Smooth muscle cell (in vitro differentiated cells): ENCODE results near the gene TGFBRAP1. TPM values are rescaled to one million over a fixed set of nuclear protein-coding genes. Genes with fewer than 3 reads are reported as not detected.
"Not testable (repeated sequence)": the region's sequence is repeated elsewhere in the genome, so short reads cannot be mapped to it uniquely, and the experiment has no call there.

Source experiments
- DNase-seq: peaks from one replicate; lab custom pipeline; 2025; ENCODE audit not compliant: unreplicated experiment; lab: John Stamatoyannopoulos, UW
- H2AFZ ChIP-seq: fragments of 200-600 bp; sonication (generic); 2 replicates; pipeline ENCODE4 v1.6.0; 2016; ENCODE audit warnings: antibody characterized with exemption, low read depth, mild to moderate bottlenecking
- H3F3A ChIP-seq: fragments of 200-600 bp; sonication (generic); 2 replicates; pipeline ENCODE4 v1.6.0; 2017; ENCODE audit warnings: antibody characterized with exemption, low read depth
- H3K27ac ChIP-seq: fragments of 200-600 bp; sonication (generic); 2 replicates; pipeline ENCODE4 v1.5.1; 2016; ENCODE audit warnings: low read depth, mild to moderate bottlenecking
- H3K27me3 ChIP-seq: fragments of 200-600 bp; sonication (generic); 2 replicates; pipeline ENCODE4 v1.6.1; 2016; ENCODE audit warnings: low read depth, mild to moderate bottlenecking
- H3K36me3 ChIP-seq: fragments of 200-600 bp; sonication (generic); 2 replicates; pipeline ENCODE4 v1.5.1; 2016; ENCODE audit warnings: low read depth
- H3K4me1 ChIP-seq: fragments of 200-600 bp; sonication (generic); 2 replicates; pipeline ENCODE4 v1.5.1; 2016; ENCODE audit warnings: low read depth
- H3K4me2 ChIP-seq: fragments of 200-600 bp; sonication (generic); 2 replicates; pipeline ENCODE4 v1.6.0; 2016; ENCODE audit warnings: mild to moderate bottlenecking
- H3K4me3 ChIP-seq: fragments of 200-600 bp; sonication (generic); 2 replicates; pipeline ENCODE4 v1.5.1; 2016; ENCODE audit warnings: mild to moderate bottlenecking
- H3K79me2 ChIP-seq: fragments of 200-600 bp; sonication (generic); 2 replicates; pipeline ENCODE4 v1.6.0; 2016; ENCODE audit warnings: low read depth, mild to moderate bottlenecking
- H3K9ac ChIP-seq: fragments of 200-600 bp; sonication (generic); 2 replicates; pipeline ENCODE4 v1.6.0; 2016; ENCODE audit warnings: low read depth
- H3K9me3 ChIP-seq: fragments of 200-600 bp; sonication (generic); replicated peaks from 2 replicates; pipeline ENCODE4 v1.5.1; 2016; ENCODE audit warnings: low read depth
- H4K20me1 ChIP-seq: fragments of 200-600 bp; sonication (generic); 2 replicates; pipeline ENCODE4 v1.6.0; 2016; ENCODE audit warnings: low read depth
- WGBS: methylation state at CpG from one replicate; pipeline ENCODE4 v1.1.7; 2016; ENCODE audit warnings: low lambda C conversion rate; 5-methylcytosine and 5-hydroxymethylcytosine counted together
- polyA plus RNA-seq: library from polyadenylated mRNA; unstranded; fragments of >200 nt; fragmentation: Nextera tagmentation; extraction: Ambion mirVana; gene quantifications from 2 replicates; pipeline ENCODE4 v1.2.1, GENCODE V29; 2016
- total RNA-seq: library from RNA; depleted of rRNA; stranded (reverse); fragments of >200 nt; gene quantifications from 2 replicates; pipeline ENCODE4 v1.2.3, GENCODE V29; 2014
- TF ChIP-seq, protein P1 (sequence below): fragments of 200-600 bp; sonication (generic); IDR thresholded peaks from 2 replicates; pipeline ENCODE4 v1.5.1; 2017; ENCODE audit warnings: borderline replicate concordance, mild to moderate bottlenecking, antibody characterized with exemption; ENCODE audit not compliant: insufficient read depth, poor library complexity, severe bottlenecking

TGFBRAP1 gene
- total and polyA plus RNA-seq, 2 experiments from 2014 or later, result 8.9 to 10.5 TPM

DNA sequence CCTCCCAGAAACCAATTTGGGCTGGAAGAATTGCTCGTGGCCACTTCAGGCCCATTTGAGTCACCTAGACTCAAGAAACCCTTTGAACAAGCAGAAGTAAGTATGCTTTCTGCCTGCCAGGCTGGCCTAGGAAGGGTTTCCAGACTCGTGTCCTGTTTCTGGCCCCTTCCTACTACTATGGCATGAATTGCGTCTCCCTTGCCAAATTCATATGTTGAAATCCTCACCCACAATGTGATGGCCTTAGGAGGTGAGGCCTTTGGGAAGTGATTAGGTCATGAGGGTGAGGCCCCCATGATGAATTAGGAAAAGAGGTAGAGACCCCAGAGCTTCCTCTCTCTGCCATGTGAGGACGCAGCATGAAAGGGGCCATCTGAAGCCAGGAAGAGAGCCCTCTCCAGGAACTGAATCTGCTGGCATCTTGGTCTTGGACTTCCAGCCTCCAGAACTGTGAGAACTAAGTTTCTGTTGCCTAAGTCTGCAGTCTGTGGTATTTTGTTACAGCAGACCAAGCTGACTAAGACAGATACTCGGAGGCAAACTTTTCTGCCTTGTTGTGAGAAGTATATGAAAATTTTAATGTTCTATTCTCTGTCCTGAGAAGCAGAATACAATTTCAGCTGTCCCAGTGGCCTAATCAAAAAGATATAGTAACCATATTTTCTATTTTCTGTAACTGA, 74.9 kb downstream of the TGFBRAP1 start:
- Histone ChIP-seq H3K79me2 (no peaks in the 10 kb centered on the region), H3K36me3 (no peaks in the 10 kb centered on the region)

GRCh38 chr2:105252271-105252670, 77.3 kb downstream of the TGFBRAP1 start:
- WGBS, result 84% methylated on average over 2 of the region's 2 CpGs
- TF ChIP-seq, protein P1, sequence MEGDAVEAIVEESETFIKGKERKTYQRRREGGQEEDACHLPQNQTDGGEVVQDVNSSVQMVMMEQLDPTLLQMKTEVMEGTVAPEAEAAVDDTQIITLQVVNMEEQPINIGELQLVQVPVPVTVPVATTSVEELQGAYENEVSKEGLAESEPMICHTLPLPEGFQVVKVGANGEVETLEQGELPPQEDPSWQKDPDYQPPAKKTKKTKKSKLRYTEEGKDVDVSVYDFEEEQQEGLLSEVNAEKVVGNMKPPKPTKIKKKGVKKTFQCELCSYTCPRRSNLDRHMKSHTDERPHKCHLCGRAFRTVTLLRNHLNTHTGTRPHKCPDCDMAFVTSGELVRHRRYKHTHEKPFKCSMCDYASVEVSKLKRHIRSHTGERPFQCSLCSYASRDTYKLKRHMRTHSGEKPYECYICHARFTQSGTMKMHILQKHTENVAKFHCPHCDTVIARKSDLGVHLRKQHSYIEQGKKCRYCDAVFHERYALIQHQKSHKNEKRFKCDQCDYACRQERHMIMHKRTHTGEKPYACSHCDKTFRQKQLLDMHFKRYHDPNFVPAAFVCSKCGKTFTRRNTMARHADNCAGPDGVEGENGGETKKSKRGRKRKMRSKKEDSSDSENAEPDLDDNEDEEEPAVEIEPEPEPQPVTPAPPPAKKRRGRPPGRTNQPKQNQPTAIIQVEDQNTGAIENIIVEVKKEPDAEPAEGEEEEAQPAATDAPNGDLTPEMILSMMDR, result no peak
- H3K4me1 ChIP-seq, result no peaks in the 10 kb centered on the region

More for the DNA sequence above, 74.9 kb downstream of the TGFBRAP1 start:
- Histone ChIP-seq H3K4me1 (no peaks in the 10 kb centered on the region), H3K9ac (no peak overlapping the region), H3K27ac (peak overlapping the region; percentile 97), H3K4me2 (no peak overlapping the region), H3K4me3 (no peak overlapping the region), H3F3A (no peaks in the 10 kb centered on the region), H4K20me1 (no peaks in the 10 kb centered on the region), H2AFZ (no peak overlapping the region), H3K9me3 (no peaks in the 10 kb centered on the region), H3K27me3 (no peaks in the 10 kb centered on the region)
- DNase-seq, result no peak
- TF ChIP-seq, protein P1, result no peak
- 92% methylated on average over 5 of the region's 5 CpGs for WGBS

DNA sequence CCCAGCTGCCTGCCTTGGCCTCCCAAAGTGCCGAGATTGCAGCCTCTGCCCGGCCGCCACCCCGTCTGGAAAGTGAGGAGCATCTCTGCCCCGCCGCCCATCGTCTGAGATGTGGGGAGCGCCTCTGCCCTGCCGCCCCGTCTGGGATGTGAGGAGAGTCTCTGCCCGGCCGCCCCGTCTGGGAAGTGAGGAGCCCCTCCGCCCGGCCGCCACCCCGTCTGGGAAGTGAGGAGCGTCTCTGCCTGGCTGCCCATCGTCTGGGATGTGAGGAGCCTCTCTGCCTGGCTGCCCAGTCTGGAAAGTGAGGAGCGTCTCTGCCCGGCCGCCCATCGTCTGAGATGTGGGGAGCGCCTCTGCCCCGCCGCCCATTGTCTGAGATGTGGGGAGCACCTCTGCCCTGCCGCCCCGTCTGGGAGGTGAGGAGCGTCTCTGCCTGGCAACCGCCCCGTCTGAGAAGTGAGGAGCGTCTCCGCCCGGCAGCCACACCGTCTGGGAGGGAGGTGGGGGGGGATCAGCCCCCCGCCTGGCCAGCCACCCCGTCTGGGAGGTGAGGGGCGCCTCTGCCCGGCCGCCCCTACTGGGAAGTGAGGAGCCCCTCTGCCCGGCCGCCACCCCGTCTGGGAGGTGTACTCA, 78.4 kb downstream of the TGFBRAP1 start:
- H3K4me2 ChIP-seq, H3K27ac ChIP-seq: not testable (repeated sequence)

More at GRCh38 chr2:105252271-105252670, 77.3 kb downstream of the TGFBRAP1 start:
- Histone ChIP-seq H3K27me3 (no peaks in the 10 kb centered on the region), H3K9me3 (no peaks in the 10 kb centered on the region), H3K4me2 (no peak overlapping the region), H4K20me1 (no peaks in the 10 kb centered on the region), H3K4me3 (no peak overlapping the region), H2AFZ (no peak overlapping the region), H3K79me2 (no peaks in the 10 kb centered on the region), H3K9ac (no peak overlapping the region), H3F3A (no peaks in the 10 kb centered on the region), H3K27ac (no peak overlapping the region), H3K36me3 (no peaks in the 10 kb centered on the region)
- no peak for DNase-seq

DNA sequence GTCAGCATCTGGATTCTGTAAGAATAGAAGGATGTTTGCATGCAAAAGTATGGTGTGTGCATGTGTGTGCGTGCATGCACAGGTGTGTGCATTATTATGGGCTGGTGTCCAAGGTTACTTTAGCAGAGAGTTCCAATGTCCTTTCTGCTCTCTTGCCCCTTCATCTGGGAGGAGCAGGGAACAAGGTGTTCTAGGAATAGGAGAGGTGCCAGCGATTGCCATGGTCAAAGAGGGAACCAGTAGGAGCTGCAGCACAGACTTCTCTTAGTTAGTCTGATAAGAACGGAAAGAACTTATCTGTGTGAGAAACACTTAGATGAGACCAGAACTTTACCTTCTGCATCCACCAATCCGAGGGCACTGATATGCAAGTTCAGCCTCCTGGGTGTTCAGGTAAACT, 79.6 kb downstream of the TGFBRAP1 start:
- no peak overlapping the region for H3K4me3 ChIP-seq
- no peak overlapping the region for H3K4me2 ChIP-seq
- no peaks in the 10 kb centered on the region for H3K36me3 ChIP-seq
- WGBS, result 95% methylated on average over 4 of the region's 4 CpGs
- no peak for DNase-seq
- no peaks in the 10 kb centered on the region for H3K79me2 ChIP-seq
- no peaks in the 10 kb centered on the region for H3K4me1 ChIP-seq
- H2AFZ ChIP-seq, result no peak overlapping the region
- no peak overlapping the region for H3K9ac ChIP-seq
- H4K20me1 ChIP-seq, result no peaks in the 10 kb centered on the region
- no peaks in the 10 kb centered on the region for H3F3A ChIP-seq
- H3K27me3 ChIP-seq, result no peaks in the 10 kb centered on the region
- H3K9me3 ChIP-seq, result no peaks in the 10 kb centered on the region
- TF ChIP-seq, protein P1, result no peak
- H3K27ac ChIP-seq, result no peak overlapping the region

More for the DNA sequence above, 78.4 kb downstream of the TGFBRAP1 start:
- not testable (repeated sequence) for H3K27me3 ChIP-seq, H4K20me1 ChIP-seq, H3F3A ChIP-seq, H3K79me2 ChIP-seq, DNase-seq, H3K9me3 ChIP-seq, H3K4me1 ChIP-seq, H3K36me3 ChIP-seq, H3K4me3 ChIP-seq, H2AFZ ChIP-seq, H3K9ac ChIP-seq
- 98% methylated on average over 23 of the region's 43 CpGs for WGBS
